Measurements from ENCODE around the gene ARHGAP24.
A peak's percentile ranks its signal among the peaks of the same experiment; 100 is the strongest.
"Not testable (repeated sequence)": the region's sequence is repeated elsewhere in the genome, so short reads cannot be mapped to it uniquely, and the experiment has no call there.

Gene ARHGAP24

GRCh38 chr4:85818700-85819099, 343.8 kb downstream of the ARHGAP24 start:
- peak; percentile 47 for DNase-seq
- in situ Hi-C loops (cut with MboI; ENCODE audit: low pct_unique_long_range_greater_than_20kb, low sequenced_read_pairs), result no loop called here

- DNase-seq; in situ Hi-C loops (cut with MboI; ENCODE audit: low pct_unique_long_range_greater_than_20kb, low sequenced_read_pairs): not testable (repeated sequence)
Measured at GRCh38 chr4:85820101-85820500, 345.2 kb downstream of the ARHGAP24 start.

- in situ Hi-C loops (cut with MboI; ENCODE audit: low pct_unique_long_range_greater_than_20kb, low sequenced_read_pairs), result no loop called here
- no peak for DNase-seq
Measured at GRCh38 chr4:85821688-85822455, 346.9 kb downstream of the ARHGAP24 start.

- DNase-seq, result no peak
- in situ Hi-C loops (cut with MboI; ENCODE audit: low pct_unique_long_range_greater_than_20kb, low sequenced_read_pairs), result no loop called here
Measured at GRCh38 chr4:85823295-85823694, 348.3 kb downstream of the ARHGAP24 start.

GRCh38 chr4:85824166-85824945, 349.4 kb downstream of the ARHGAP24 start:
- DNase-seq, result no peak
- in situ Hi-C loops (cut with MboI; ENCODE audit: low pct_unique_long_range_greater_than_20kb, low sequenced_read_pairs), result no loop called here

- in situ Hi-C loops (cut with MboI; ENCODE audit: low pct_unique_long_range_greater_than_20kb, low sequenced_read_pairs), result no loop called here
- peak; percentile 35 for DNase-seq
Measured at GRCh38 chr4:85826060-85826678, 351.2 kb downstream of the ARHGAP24 start.

- no peak for DNase-seq
- in situ Hi-C loops (cut with MboI; ENCODE audit: low pct_unique_long_range_greater_than_20kb, low sequenced_read_pairs), result no loop called here
Measured at GRCh38 chr4:85828027-85828890, 353.3 kb downstream of the ARHGAP24 start.

GRCh38 chr4:85829276-85830051, 354.5 kb downstream of the ARHGAP24 start:
- DNase-seq, result no peak
- in situ Hi-C loops (cut with MboI; ENCODE audit: low pct_unique_long_range_greater_than_20kb, low sequenced_read_pairs), result no loop called here

- no peak for DNase-seq
- in situ Hi-C loops (cut with MboI; ENCODE audit: low pct_unique_long_range_greater_than_20kb, low sequenced_read_pairs), result no loop called here
Measured at GRCh38 chr4:85831647-85832046, 356.7 kb downstream of the ARHGAP24 start.

- DNase-seq, result no peak
- in situ Hi-C loops (cut with MboI; ENCODE audit: low pct_unique_long_range_greater_than_20kb, low sequenced_read_pairs), result no loop called here
Measured at GRCh38 chr4:85833302-85833701, 358.4 kb downstream of the ARHGAP24 start.

- in situ Hi-C loops (cut with MboI; ENCODE audit: low pct_unique_long_range_greater_than_20kb, low sequenced_read_pairs), result no loop called here
- DNase-seq, result no peak
Measured at GRCh38 chr4:85834934-85835333, 360.0 kb downstream of the ARHGAP24 start.

- no peak for DNase-seq
- in situ Hi-C loops (cut with MboI; ENCODE audit: low pct_unique_long_range_greater_than_20kb, low sequenced_read_pairs), result no loop called here
Measured at GRCh38 chr4:85836588-85837438, 361.9 kb downstream of the ARHGAP24 start.

- DNase-seq, result no peak
- in situ Hi-C loops (cut with MboI; ENCODE audit: low pct_unique_long_range_greater_than_20kb, low sequenced_read_pairs), result no loop called here
Measured at GRCh38 chr4:85837439-85837733, 362.4 kb downstream of the ARHGAP24 start.

- DNase-seq; in situ Hi-C loops (cut with MboI; ENCODE audit: low pct_unique_long_range_greater_than_20kb, low sequenced_read_pairs): not testable (repeated sequence)
Measured at GRCh38 chr4:85839981-85840451, 365.1 kb downstream of the ARHGAP24 start.

GRCh38 chr4:85842540-85842939, 367.6 kb downstream of the ARHGAP24 start:
- in situ Hi-C loops (cut with MboI; ENCODE audit: low pct_unique_long_range_greater_than_20kb, low sequenced_read_pairs), result no loop called here
- peak; percentile 63 for DNase-seq

GRCh38 chr4:85853740-85854139, 378.8 kb downstream of the ARHGAP24 start:
- DNase-seq; in situ Hi-C loops (cut with MboI; ENCODE audit: low pct_unique_long_range_greater_than_20kb, low sequenced_read_pairs): not testable (repeated sequence)

GRCh38 chr4:85854546-85854945, 379.6 kb downstream of the ARHGAP24 start:
- in situ Hi-C loops (cut with MboI; ENCODE audit: low pct_unique_long_range_greater_than_20kb, low sequenced_read_pairs), result no loop called here
- no peak for DNase-seq

Measured in KBM-7 (cell line).